Neutrophil (primary cell): ENCODE results near the gene GK.

Experiments used
- H3K27ac ChIP-seq: fragments of 200-600 bp; sonication (generic); 2 replicates; pipeline ENCODE4 v1.5.1; 2016; ENCODE audit warnings: mild to moderate bottlenecking, moderate library complexity
- H3K27me3 ChIP-seq: fragments of 200-600 bp; sonication (generic); 2 replicates; pipeline ENCODE4 v1.6.0; 2016; ENCODE audit warnings: mild to moderate bottlenecking
- H3K36me3 ChIP-seq: fragments of 200-600 bp; sonication (generic); 2 replicates; pipeline ENCODE4 v1.5.1; 2017
- H3K4me1 ChIP-seq, 2 experiments: fragments of 200-600 bp in 1 of 2; sonication (generic) in 1 of 2; 1 replicate in 1 of 2; 2 replicates in 1 of 2; pipeline versions ENCODE4 v1.5.1 to v1.6.1; 2013 to 2016; ENCODE audit warnings: low read depth in 1 of 2, low read length in 1 of 2, mild to moderate bottlenecking in 1 of 2, moderate library complexity in 1 of 2; ENCODE audit not compliant: control insufficient read depth in 1 of 2, insufficient read depth in 1 of 2
- H3K4me3 ChIP-seq, 2 experiments: fragments of 200-600 bp in 1 of 2; sonication (generic) in 1 of 2; 1 replicate in 1 of 2; 2 replicates in 1 of 2; pipeline ENCODE4 v1.5.1; 2013 to 2016; ENCODE audit warnings: low read depth in 1 of 2, low read length in 1 of 2, mild to moderate bottlenecking in 1 of 2, moderate library complexity in 1 of 2
- H3K9me3 ChIP-seq: fragments of 200-600 bp; sonication (generic); 2 replicates; pipeline ENCODE4 v1.5.1; 2016
- CTCF ChIP-seq: fragments of 200-600 bp; sonication (generic); IDR thresholded peaks from 2 replicates; pipeline ENCODE4 v1.5.1; 2016; ENCODE audit warnings: antibody characterized with exemption

Gene GK

DNA sequence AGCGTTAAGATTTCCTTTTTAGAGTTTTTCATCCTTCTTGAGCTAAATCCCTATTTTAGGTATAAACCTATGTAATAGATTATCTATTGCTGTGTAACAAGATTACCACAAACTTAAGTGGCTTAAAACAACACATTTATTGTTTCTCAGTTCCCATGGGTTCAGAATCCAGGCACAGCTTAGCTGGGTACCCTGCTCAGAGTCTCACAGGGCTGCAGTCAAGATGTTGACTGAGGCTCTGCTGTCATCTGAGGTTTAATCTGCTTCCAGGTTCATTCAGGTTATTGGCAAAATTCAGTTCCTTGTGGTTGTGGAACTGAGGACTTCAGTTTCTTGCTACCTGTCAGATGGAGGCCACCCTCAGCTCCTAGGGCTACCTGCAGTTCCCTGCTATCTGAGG lies 60.9 kb downstream of the GK start:
- Histone ChIP-seq H3K4me1 (no peaks in the 10 kb centered on the region), H3K9me3 (no peaks in the 10 kb centered on the region), H3K27me3 (no peaks in the 10 kb centered on the region), H3K4me3 (no peak overlapping the region), H3K36me3 (peaks cover 64% of the 10 kb centered on the region), H3K27ac (no peak overlapping the region)
- TF ChIP-seq CTCF, result no peak

GRCh38 chrX:30715976-30716375 lies 62.8 kb downstream of the GK start:
- Histone ChIP-seq H3K9me3 (no peaks in the 10 kb centered on the region), H3K4me1 (no peaks in the 10 kb centered on the region), H3K27me3 (no peaks in the 10 kb centered on the region), H3K4me3 (no peak overlapping the region), H3K36me3 (peaks cover 69% of the 10 kb centered on the region), H3K27ac (no peak overlapping the region)
- no peak for TF ChIP-seq CTCF

- H3K4me1 ChIP-seq, result no peaks in the 10 kb centered on the region
- no peaks in the 10 kb centered on the region for H3K27me3 ChIP-seq
- no peak for TF ChIP-seq CTCF
- no peak overlapping the region for H3K27ac ChIP-seq
- H3K4me3 ChIP-seq, result no peak overlapping the region
- peaks cover 8% of the 10 kb centered on the region for H3K36me3 ChIP-seq
- no peaks in the 10 kb centered on the region for H3K9me3 ChIP-seq
These were observed 80.8 kb downstream of the GK start for GRCh38 chrX:30733852-30734660.

DNA sequence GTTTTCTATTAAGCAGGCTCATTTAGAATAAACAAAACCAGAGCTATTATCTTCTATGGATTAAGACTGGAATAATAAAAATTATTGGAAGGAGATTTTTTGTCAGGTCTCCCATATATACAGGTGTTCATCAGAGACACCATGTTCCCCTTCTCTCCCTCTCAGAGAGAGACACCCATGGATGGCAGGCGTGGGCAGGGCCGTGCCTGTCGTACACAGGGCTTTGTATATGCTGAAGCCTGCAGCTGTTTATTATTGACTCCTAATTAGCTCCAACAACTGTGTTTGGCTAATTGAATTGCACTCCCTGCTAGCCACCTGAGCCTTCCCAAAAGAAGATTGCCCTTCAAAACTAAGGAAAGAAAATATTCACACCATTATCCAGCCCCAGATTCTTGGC lies 81.6 kb downstream of the GK start:
- Histone ChIP-seq H3K27me3 (no peaks in the 10 kb centered on the region), H3K36me3 (peaks cover 8% of the 10 kb centered on the region), H3K4me1 (no peaks in the 10 kb centered on the region), H3K9me3 (no peaks in the 10 kb centered on the region), H3K4me3 (no peak overlapping the region), H3K27ac (no peak overlapping the region)
- TF ChIP-seq CTCF, result no peak

GRCh38 chrX:30735839-30736238 lies 82.6 kb downstream of the GK start:
- H3K27me3 ChIP-seq, result no peaks in the 10 kb centered on the region
- no peak overlapping the region for H3K4me3 ChIP-seq
- peaks cover 2% of the 10 kb centered on the region for H3K36me3 ChIP-seq
- no peaks in the 10 kb centered on the region for H3K4me1 ChIP-seq
- H3K9me3 ChIP-seq, result no peaks in the 10 kb centered on the region
- no peak overlapping the region for H3K27ac ChIP-seq
- TF ChIP-seq CTCF, result peak; percentile 25
